ENCODE results near the gene TMEM218. TPM values are rescaled to one million over a fixed set of nuclear protein-coding genes. Genes with fewer than 3 reads are reported as not detected.

TMEM218 gene
- total and polyA plus RNA-seq, 2 donors (not counting 3 experiments of a cell fraction or from before 2014, with no cell fraction given) = 23.8 to 45.1 TPM

DNA sequence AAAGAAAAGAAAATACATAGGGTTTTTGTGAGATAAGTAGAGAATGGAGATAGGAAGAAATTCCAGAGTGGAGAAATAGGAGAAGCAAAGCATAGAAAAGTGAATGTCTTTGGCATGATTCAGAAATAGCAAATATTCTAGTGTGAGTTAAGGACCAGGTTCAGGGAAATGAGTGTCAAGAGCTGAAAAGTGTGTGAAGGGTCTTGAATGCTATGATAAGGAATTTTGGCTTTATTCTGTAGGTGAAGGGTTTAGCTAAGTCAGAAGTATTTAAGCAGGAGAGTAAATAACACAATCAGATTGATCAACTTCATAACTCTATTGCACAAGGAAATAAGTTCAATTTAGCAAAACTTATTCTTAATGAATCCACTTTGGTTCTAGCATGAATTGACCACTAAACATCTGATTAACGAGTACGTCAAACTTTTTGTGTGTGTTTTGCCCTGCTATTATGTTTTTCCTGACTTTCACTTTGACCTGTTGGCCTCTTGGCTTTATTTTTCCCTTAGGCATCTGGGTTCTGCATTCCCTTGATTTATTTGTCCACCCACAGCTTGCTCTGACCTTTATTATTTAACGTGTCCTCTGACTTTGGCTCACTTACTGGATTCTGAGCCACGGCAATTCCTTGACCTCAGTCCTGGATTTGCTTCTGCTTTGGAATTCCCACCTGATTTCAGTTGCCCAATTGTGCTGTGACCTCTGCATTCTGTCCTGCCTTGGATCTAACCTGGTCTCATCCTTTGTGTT, 11.9 kb upstream of the TMEM218 start:
- Histone ChIP-seq H4K20me1 (replicated peaks; ENCODE audit: control insufficient read depth, extremely low read depth, insufficient read depth, low read length) (no peaks in the 10 kb centered on the region), H3K4me1 (ENCODE audit: control insufficient read depth, extremely low read depth, insufficient read depth, low read length) (no peaks in the 10 kb centered on the region), H3K9ac (replicated peaks; ENCODE audit: extremely low read depth, insufficient read depth, low read length) (no peak overlapping the region), H3K9me3 (replicated peaks; ENCODE audit: control insufficient read depth, insufficient read depth, low read length) (no peaks in the 10 kb centered on the region), H3K4me2 (ENCODE audit: insufficient read depth, low read length) (no peak overlapping the region), H3K4me3 (replicated peaks in 1 of 3; ENCODE audit: insufficient read depth in 1 of 3, low read depth in 1 of 3, low read length in 3 of 3) (no peak overlapping the region), H3K36me3 (ENCODE audit: control insufficient read depth in 2 of 2, extremely low read depth in 1 of 2, insufficient read depth in 2 of 2, low read length in 2 of 2) (no peaks in the 10 kb centered on the region), H3K27me3 (ENCODE audit: control insufficient read depth in 2 of 2, insufficient read depth in 2 of 2, low read length in 2 of 2) (peaks cover 14% of the 10 kb centered on the region in 2 experiments), H2AFZ (ENCODE audit: low read depth, low read length) (peak overlapping the region; percentile 95), H3K79me2 (ENCODE audit: control insufficient read depth, insufficient read depth, low read length) (no peaks in the 10 kb centered on the region), H3K9me1 (replicated peaks; ENCODE audit: control insufficient read depth, extremely low read depth, insufficient read depth, low read length) (no peaks in the 10 kb centered on the region), H3K27ac (ENCODE audit: insufficient read depth, low read depth, low read length) (no peak overlapping the region)
- dilution Hi-C loops (cut with MboI; ENCODE audit: extremely low pct_ligation_motif_present, low sequenced_read_pairs) = no loop called here
- ChIA-PET CTCF (interaction anchor here (0.9 to 4.0 kb wide), 12 partner anchors 10 to 306 kb away, joined by 3 to 39 read pairs (median 8); partner anchors contain the start of genes SLC37A2 and TMEM218), POLR2A (interaction anchor here (1.0 kb wide), 1 partner anchor 12 kb away, joined by 3 read pairs; the partner anchor contains the start of gene TMEM218)
- DNase-seq (ENCODE audit: low read depth, low spot score) (no peak), FAIRE-seq (no peak)
- BruUV-seq (replicated peaks) = no TSS peak
- intact Hi-C loops (cut with micrococcal nuclease) = no loop called here
- TF ChIP-seq JUN (IDR thresholded peaks at IDR 0.05; ENCODE audit: borderline replicate concordance, insufficient read depth, insufficient read length, low read depth) (no peak), POLR2AphosphoS5 (IDR thresholded peaks at IDR 0.05; ENCODE audit: insufficient read depth, low read depth, low read length) (no peak), GATA2 (IDR thresholded peaks at IDR 0.05; ENCODE audit: insufficient read depth, insufficient read length, low read depth, low read length) (no peak), FOS (IDR thresholded peaks at IDR 0.05; ENCODE audit: borderline replicate concordance, insufficient read depth, low read length) (no peak), EZH2 (IDR thresholded peaks at IDR 0.05; ENCODE audit: borderline replicate concordance, low read depth, low read length, severe bottlenecking) (no peak), POLR2A (IDR thresholded peaks at IDR 0.05; ENCODE audit: low read depth, low read length) (no peak), MYC (IDR thresholded peaks at IDR 0.05; ENCODE audit: low read depth, low read length) (no peak)
- TF ChIP-seq, protein P1, sequence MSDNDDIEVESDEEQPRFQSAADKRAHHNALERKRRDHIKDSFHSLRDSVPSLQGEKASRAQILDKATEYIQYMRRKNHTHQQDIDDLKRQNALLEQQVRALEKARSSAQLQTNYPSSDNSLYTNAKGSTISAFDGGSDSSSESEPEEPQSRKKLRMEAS (IDR thresholded peaks at IDR 0.05; ENCODE audit: insufficient read depth, insufficient read length) = no peak
- TF ChIP-seq, protein P2, sequence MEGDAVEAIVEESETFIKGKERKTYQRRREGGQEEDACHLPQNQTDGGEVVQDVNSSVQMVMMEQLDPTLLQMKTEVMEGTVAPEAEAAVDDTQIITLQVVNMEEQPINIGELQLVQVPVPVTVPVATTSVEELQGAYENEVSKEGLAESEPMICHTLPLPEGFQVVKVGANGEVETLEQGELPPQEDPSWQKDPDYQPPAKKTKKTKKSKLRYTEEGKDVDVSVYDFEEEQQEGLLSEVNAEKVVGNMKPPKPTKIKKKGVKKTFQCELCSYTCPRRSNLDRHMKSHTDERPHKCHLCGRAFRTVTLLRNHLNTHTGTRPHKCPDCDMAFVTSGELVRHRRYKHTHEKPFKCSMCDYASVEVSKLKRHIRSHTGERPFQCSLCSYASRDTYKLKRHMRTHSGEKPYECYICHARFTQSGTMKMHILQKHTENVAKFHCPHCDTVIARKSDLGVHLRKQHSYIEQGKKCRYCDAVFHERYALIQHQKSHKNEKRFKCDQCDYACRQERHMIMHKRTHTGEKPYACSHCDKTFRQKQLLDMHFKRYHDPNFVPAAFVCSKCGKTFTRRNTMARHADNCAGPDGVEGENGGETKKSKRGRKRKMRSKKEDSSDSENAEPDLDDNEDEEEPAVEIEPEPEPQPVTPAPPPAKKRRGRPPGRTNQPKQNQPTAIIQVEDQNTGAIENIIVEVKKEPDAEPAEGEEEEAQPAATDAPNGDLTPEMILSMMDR (IDR thresholded peaks at IDR 0.05; ENCODE audit: extremely low read depth in 1 of 2, insufficient read depth in 1 of 2, low read depth in 1 of 2, low read length in 2 of 2) = no peak
